Stimulated activated naive CD4-positive, alpha-beta T cell (primary cell): ENCODE data around the gene SDK1.

Source experiments
- DNase-seq, 6 experiments: peaks; one replicate each; lab custom pipeline; 2025; lab: John Stamatoyannopoulos, UW

Gene SDK1

GRCh38 chr7:3466261-3466660, 165.2 kb downstream of the SDK1 start:
- no peak for DNase-seq

- no peak for DNase-seq
Measured at GRCh38 chr7:3469641-3470040, 168.6 kb downstream of the SDK1 start.

GRCh38 chr7:3480197-3480596, 179.1 kb downstream of the SDK1 start:
- DNase-seq, result no peak

GRCh38 chr7:3481435-3481834, 180.4 kb downstream of the SDK1 start:
- no peak for DNase-seq

- DNase-seq, result no peak
Measured at GRCh38 chr7:3482147-3482921, 181.3 kb downstream of the SDK1 start.

GRCh38 chr7:3486841-3487240, 185.8 kb downstream of the SDK1 start:
- no peak for DNase-seq

- DNase-seq, result no peak
Measured at GRCh38 chr7:3488829-3489228, 187.8 kb downstream of the SDK1 start.

- no peak for DNase-seq
Measured at GRCh38 chr7:3493499-3493898, 192.4 kb downstream of the SDK1 start.

- DNase-seq, result no peak
Measured at GRCh38 chr7:3494947-3495346, 193.9 kb downstream of the SDK1 start.

- DNase-seq, result no peak
Measured at GRCh38 chr7:3495530-3495929, 194.5 kb downstream of the SDK1 start.

GRCh38 chr7:3495954-3496353, 194.9 kb downstream of the SDK1 start:
- no peak for DNase-seq

- DNase-seq, result no peak
Measured at GRCh38 chr7:3497796-3498195, 196.7 kb downstream of the SDK1 start.

- DNase-seq, result no peak
Measured at GRCh38 chr7:3501671-3502070, 200.6 kb downstream of the SDK1 start.

- no peak for DNase-seq
Measured at GRCh38 chr7:3504384-3504783, 203.3 kb downstream of the SDK1 start.

- no peak for DNase-seq
Measured at GRCh38 chr7:3510101-3511020, 209.3 kb downstream of the SDK1 start.

- DNase-seq, result no peak
Measured at GRCh38 chr7:3517344-3517743, 216.3 kb downstream of the SDK1 start.

- no peak for DNase-seq
Measured at GRCh38 chr7:3518546-3518945, 217.5 kb downstream of the SDK1 start.

- DNase-seq, result no peak
Measured at GRCh38 chr7:3520206-3520605, 219.2 kb downstream of the SDK1 start.

GRCh38 chr7:3527496-3528124, 226.6 kb downstream of the SDK1 start:
- no peak for DNase-seq

- DNase-seq, result no peak
Measured at GRCh38 chr7:3533040-3533439, 232.0 kb downstream of the SDK1 start.

- no peak for DNase-seq
Measured at GRCh38 chr7:3537210-3537875, 236.3 kb downstream of the SDK1 start.

GRCh38 chr7:3538041-3538440, 237.0 kb downstream of the SDK1 start:
- no peak for DNase-seq
